Measurements from ENCODE around the gene DPY19L1.
"Not testable (repeated sequence)": the region's sequence is repeated elsewhere in the genome, so short reads cannot be mapped to it uniquely, and the experiment has no call there.

Gene DPY19L1

DNA sequence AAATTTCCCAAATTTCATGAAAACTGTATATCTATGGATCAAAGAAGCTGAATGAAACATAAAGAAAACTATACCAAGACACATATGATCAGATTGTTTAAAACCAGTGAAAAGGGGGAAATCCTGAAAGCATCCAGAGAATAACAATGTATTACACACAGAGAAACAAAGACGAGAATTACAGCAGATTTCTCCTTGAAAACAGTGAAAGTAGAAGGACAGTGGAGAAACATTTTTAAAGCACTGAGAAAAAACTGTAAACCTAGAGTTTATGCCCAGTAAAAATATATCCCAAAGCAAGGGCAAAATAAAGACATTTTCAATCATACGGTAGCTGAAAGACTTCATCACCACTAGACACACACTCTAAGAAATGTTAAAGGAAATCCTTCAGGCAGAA, 121.0 kb downstream of the DPY19L1 start:
- DNase-seq: no peak

DNA sequence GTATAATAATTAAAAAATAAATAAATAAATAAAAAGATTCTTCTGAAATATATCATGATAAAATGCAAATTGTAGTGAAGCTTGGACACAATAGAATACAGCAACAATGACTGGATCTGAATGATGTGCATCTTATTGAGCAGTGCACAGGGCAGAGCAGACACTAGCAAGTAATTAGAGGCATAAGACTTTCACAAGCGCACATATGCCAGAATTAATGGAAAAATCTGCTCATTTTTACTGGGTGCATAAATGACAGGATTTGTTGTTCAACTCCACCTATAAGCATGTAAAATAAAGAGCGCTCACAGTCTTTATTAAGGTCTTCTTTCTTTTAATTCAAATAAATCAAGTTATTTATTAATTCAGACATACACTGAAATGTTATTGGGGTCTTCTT, 125.0 kb downstream of the DPY19L1 start:
- no peak for DNase-seq

DNA sequence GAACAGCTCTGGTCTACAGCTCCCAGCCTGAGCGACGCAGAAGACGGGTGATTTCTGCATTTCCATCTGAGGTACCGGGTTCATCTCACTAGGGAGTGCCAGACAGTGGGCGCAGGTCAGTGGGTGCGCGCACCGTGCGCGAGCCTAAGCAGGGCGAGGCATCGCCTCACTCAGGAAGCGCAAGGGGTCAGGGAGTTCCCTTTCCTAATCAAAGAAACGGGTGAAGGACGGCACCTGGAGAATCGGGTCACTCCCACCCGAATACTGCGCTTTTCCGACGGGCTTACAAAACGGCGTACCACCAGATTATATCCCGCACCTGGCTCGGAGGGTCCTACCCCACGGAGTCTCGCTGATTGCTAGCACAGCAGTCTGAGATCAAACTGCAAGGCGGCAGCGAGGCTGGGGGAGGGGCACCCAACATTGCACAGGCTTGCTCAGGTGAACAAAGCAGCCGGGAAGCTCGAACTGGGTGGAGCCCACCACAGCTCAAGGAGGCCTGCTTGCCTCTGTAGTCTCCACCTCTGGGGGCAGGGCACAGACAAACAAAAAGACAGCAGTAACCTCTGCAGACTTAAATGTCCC, 130.9 kb downstream of the DPY19L1 start:
- DNase-seq: not testable (repeated sequence)

DNA sequence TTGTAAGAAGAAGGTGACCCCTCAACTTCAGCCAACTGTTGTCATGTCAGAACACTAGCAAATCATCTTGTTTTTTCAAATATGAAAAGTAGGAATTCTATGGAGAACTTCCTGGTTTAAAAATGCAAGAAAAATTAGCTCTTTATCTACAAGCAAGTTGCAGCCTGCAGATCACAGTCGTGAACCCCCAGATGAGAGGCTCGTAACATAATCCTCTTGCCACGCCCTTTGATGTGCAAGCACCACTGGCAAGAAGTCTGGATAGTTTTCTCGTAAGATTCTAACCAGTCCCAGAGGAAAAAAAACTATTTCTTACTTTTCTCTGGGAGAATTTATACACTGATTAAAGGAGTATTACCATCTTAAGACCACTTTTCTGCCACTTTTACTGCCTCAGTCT, 132.3 kb downstream of the DPY19L1 start:
- no peak for DNase-seq

DNA sequence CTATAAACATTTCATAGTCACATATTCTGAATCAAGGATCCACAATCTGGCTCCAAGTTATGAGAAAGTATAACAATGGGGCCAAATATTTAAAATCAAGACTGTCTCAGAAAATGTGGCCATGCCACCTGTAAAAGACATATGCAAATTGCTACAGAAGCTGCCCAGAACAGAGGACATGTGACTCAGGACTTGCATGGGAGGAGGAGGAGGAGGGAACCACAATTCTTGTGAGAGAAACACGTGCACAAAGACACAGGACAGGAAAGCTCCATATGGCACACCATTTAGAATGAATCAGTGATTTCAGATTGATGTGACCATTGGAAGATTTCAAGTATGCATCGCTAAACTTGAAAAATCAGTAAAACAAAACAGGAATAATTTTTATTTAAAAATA, 133.4 kb downstream of the DPY19L1 start:
- not testable (repeated sequence) for DNase-seq

DNA sequence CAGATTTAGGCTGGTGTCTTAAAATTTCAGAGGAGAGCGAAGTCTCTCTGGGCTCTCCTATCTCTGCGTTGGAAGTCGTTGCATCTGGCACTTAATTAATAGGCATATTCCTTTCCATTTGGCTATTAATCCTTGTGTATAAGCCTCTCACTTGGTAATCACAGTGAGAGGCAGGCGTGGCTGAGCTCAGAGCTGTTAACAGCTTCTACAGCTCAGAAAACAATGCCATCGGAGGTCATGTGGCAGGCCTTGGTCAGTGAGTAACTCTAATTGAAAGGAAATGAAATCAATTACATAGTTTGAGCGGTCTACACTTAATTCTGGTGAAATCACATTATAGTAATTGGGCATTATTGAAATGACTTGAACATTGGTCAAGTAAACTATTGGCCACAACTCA, 135.1 kb downstream of the DPY19L1 start:
- no peak for DNase-seq

DNA sequence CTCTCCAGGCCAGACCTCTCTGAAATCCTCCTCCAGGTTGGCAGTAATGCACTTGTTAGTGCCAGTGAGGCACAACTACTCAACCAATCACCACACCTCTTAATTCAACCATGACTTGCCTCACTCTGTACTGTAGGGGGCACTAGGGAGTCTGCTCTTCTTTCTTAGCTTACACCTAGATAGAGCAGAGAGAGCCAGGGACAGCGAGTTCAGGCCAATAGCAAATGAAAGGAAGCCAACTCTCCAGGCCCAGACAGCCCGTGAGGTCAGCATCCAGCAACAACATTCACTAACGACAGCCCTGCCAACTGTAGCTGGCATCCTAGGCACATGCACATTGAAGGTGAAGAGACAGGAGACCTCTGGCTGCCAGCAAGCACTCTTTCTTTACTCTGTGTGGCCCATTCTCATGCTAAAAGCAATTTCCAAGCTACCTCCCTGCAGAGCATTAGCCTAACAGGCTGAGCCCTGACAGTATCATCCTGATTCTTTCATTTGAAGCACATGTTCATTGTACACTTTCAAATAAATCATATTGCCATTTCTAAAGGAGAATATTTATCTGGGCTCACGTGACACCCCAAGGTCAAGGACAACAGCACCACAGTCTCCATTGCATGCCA, 136.3 kb downstream of the DPY19L1 start:
- no peak for DNase-seq

DNA sequence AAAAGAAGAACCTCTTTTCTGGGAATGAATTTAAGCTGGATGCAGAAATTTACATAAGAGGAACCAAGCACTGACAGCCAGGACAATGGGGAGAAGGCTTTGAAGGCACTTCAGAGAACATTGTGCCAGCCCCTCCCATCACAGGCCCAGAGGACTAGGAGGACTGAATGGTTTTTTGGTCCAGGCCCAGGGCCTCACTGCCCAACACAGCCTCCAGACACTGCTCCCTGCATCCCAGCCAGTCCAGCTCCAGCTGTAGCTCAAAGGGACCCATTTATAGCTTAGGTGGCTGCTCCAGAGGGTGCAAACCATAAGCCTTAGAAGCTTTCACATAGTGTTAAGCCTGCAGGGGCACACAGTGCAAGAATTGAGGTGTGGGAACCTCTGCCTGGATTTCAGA, 142.1 kb downstream of the DPY19L1 start:
- DNase-seq: no peak

DNA sequence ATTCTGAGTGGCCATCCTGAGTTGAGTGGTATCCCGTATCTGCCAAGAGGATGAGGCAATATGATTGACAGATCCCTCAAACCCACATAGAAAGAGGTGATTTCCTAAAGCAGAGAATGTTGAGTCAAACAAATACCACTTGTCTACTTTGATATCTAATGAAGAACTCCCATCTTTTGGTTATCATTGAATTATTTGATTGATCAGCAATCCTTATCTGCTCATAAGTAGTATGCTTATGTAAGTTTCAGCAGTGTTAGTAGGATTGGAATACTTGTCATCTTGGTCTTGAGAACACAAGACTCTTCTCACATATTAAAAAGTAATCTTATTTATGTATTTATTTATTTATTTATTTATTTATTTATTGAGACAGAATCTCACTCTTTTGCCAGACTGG, 147.3 kb downstream of the DPY19L1 start:
- no peak for DNase-seq

DNA sequence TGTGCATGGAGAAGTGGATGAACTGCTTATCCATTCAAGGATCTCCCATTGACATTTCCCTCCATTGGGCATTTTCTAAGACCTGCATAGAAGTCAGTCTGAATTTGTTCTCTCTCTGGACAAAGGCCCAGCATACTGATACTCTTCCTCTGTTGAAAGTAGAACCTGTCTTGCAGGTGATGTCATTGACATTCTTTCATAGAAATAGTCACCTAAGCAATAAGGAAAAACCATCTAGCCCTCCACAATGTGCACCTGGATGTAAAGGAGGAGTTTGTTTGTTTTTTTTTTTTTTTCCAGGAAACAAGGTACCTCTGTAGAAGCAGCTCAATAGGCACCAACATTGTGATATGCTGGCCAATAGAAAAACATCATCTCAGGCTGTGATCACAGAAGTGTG, 150.4 kb downstream of the DPY19L1 start:
- DNase-seq: no peak

DNA sequence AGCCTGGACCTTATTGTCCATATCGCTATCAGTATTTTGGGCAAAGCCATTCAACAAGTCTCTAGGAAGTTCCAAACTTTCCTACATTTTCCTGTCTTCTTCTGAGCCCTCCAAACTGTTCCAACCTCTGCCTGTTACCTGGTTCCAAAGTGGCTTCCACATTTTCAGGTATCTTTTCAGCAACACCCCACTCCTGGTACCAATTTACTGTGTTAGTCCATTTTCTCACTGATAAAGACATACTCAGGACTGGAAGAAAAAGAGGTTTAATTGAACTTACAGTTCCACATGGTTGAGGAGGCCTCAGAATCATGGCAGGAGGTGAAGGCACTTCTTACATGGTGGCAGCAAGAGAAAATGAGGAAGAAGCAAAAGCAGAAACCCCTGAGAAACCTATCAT, 153.4 kb downstream of the DPY19L1 start:
- not testable (repeated sequence) for DNase-seq

DNA sequence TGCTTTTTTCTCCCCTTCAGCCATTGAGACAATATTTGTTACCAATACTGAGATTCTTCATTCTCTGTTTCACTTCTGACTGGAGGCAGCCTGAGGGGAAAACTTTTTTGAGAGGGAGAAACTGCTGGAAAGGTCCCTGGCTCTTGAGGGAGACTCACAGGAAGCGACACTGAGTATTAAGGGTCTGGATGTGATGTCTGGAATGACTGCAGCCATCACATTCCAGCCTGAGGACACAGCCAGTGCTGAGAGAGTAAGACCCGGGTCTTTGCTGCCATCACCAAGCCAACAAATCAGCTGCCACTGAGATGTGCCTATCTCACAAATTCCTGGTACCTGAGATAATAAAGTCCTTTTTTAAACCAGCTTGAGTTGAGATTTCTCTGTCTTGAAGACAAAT, 157.4 kb downstream of the DPY19L1 start:
- DNase-seq: no peak

DNA sequence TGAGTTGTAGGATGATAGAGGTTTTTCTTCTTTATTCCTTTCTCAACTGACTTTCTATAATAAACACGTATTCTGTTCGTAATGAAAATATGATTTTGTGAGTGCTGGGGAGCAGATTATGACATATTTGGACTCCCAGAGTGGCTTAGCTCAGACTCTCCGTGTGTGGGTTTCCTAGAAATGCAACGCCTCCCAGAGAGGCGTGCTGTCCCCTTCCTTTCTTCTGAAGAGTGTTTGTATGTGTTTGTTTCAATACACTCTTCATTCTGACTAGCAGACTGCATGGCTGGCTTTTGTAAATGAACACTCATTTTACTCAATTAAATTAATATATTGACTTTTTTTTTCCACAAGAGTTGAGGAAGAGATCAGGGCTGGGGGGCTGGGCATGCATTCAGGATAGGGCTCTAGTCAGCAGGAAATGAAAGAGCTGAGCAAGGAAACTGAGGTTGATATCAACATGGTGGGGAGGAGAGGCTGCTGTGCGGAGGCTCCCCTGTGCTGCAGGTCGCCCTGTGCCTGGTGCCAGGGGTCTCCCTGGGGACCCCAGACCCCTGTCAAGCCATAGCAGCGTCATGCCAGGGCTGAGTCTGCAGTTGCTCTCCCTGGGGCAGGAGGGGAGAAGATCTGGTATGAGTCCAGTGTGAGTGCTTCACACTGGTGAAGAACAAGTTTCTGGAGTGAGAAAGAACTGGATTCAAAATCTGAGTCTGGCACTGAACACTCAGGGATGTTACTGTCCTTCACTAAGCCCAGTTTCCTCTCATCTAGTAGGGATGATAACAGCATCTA, 158.1 kb downstream of the DPY19L1 start:
- not testable (repeated sequence) for DNase-seq

Measured in stimulated activated CD4-positive, alpha-beta T cell treated with anti-CD3 and anti-CD28 coated beads, Interleukin-4, amount 100 ng/mL, for 1 hour (primary cell).